K562 (cell line): Measurements from ENCODE around the gene PPP2R1A. TPM values are rescaled to one million over a fixed set of nuclear protein-coding genes. Genes with fewer than 3 reads are reported as not detected.

ENCODE experiments used
- ARID3B ChIP-seq: fragments of 250-450 bp; sonication (Bioruptor Pico); IDR thresholded peaks from 2 replicates; pipeline ENCODE4 v1.4.0; 2020; ENCODE audit warnings: borderline replicate concordance
- BMI1 ChIP-seq: fragments of 150-350 bp; IDR thresholded peaks from 2 replicates; pipeline ENCODE4 v1.6.1; 2014; ENCODE audit warnings: low read length
- C11orf30 ChIP-seq: fragments of 450-650 bp; IDR thresholded peaks from 2 replicates; pipeline ENCODE4 v1.6.1; 2016; ENCODE audit warnings: low read depth, mild to moderate bottlenecking
- FOXP1 ChIP-seq: sonication (generic); formaldehyde crosslinking; IDR thresholded peaks from 2 replicates; pipeline ENCODE4 v1.8.0; 2022; ENCODE audit warnings: mild to moderate bottlenecking, missing genetic modification reagents
- GABPB1 ChIP-seq: sonication (generic); formaldehyde crosslinking; IDR thresholded peaks from 2 replicates; pipeline ENCODE4 v1.8.0; 2022; ENCODE audit warnings: mild to moderate bottlenecking, missing genetic modification reagents
- GMEB1 ChIP-seq: fragments of 250-450 bp; sonication (Bioruptor Pico); IDR thresholded peaks from 2 replicates; pipeline ENCODE4 v1.4.0; 2020; ENCODE audit warnings: mild to moderate bottlenecking
- HBP1 ChIP-seq: fragments of 450-650 bp; formaldehyde crosslinking; IDR thresholded peaks from 2 replicates; pipeline ENCODE4 v1.4.0; 2022; ENCODE audit warnings: missing genetic modification characterization
- HMGN3 ChIP-seq: IDR thresholded peaks from 2 replicates; pipeline ENCODE4 v1.6.1; 2011; ENCODE audit warnings: borderline replicate concordance, low read depth, mild to moderate bottlenecking, mixed read lengths, low read length; ENCODE audit not compliant: insufficient read length; ENCODE audit errors: extremely low read depth
- HNRNPK ChIP-seq: fragments of 200-400 bp; formaldehyde crosslinking; IDR thresholded peaks from one replicate; pipeline ENCODE4 v1.6.1; 2018; ENCODE audit warnings: mild to moderate bottlenecking, low read depth, low read length; ENCODE audit not compliant: poor library complexity, severe bottlenecking
- MNT ChIP-seq, 2 experiments: fragments of 450-650 bp; conservative IDR thresholded peaks; 2 replicates each; pipeline ENCODE4 v1.6.1; 2017; ENCODE audit warnings: mild to moderate bottlenecking in 2 of 2, moderate library complexity in 2 of 2
- NFYB ChIP-seq: IDR thresholded peaks from 2 replicates; pipeline ENCODE4 v1.6.1; 2011; ENCODE audit warnings: mild to moderate bottlenecking, moderate library complexity; ENCODE audit not compliant: insufficient read length; ENCODE audit errors: extremely low read depth
- PCBP1 ChIP-seq: fragments of 200-400 bp; formaldehyde crosslinking; IDR thresholded peaks from 2 replicates; pipeline ENCODE4 v1.6.1; 2018; ENCODE audit warnings: mild to moderate bottlenecking, low read depth, low read length; ENCODE audit not compliant: poor library complexity, severe bottlenecking
- POLR2AphosphoS5 ChIP-seq: IDR thresholded peaks from 2 replicates; pipeline ENCODE4 v1.6.1; 2011; ENCODE audit warnings: mild to moderate bottlenecking, low read depth, low read length, moderate library complexity; ENCODE audit not compliant: control insufficient read depth, insufficient read depth
- POLR2G ChIP-seq: fragments of 200-400 bp; formaldehyde crosslinking; IDR thresholded peaks from 2 replicates; pipeline ENCODE4 v1.6.1; 2017; ENCODE audit warnings: low read depth, mild to moderate bottlenecking, antibody characterized with exemption, low read length, moderate library complexity
- SETDB1 ChIP-seq: IDR thresholded peaks from one replicate; pipeline ENCODE4 v1.6.1; 2012; ENCODE audit warnings: low read length, control low read depth, inconsistent platforms
- SMAD1 ChIP-seq: fragments of 150-350 bp; IDR thresholded peaks from 2 replicates; pipeline ENCODE4 v1.6.1; 2014; ENCODE audit warnings: low read length, low read depth; ENCODE audit not compliant: partially characterized antibody
- TBP ChIP-seq: optimal IDR thresholded peaks from 2 replicates; pipeline ENCODE3; 2011; ENCODE audit warnings: low read depth, low read length, improper control_type of control experiment
- ZBTB9 ChIP-seq: fragments of 450-650 bp; formaldehyde crosslinking; IDR thresholded peaks from 2 replicates; pipeline ENCODE4 v1.4.0; 2020; ENCODE audit warnings: mild to moderate bottlenecking, moderate library complexity
- ZKSCAN1 ChIP-seq: fragments of 150-350 bp; IDR thresholded peaks from 2 replicates; pipeline ENCODE4 v1.6.1; 2016; ENCODE audit warnings: low read depth, low read length
- polyA plus RNA-seq, 8 experiments: library from polyadenylated mRNA; depleted of rRNA in 4 of 8; stranded (reverse) in 5 of 8; unstranded in 3 of 8; fragments of >200 nt; fragmentation: Nextera tagmentation in 2 of 8; fragmentation: Illumina TruSeq in 1 of 8; extraction: Ambion mirVana in 2 of 8; extraction: Trizol in 1 of 8; gene quantifications; 2 replicates each; pipeline versions ENCODE4 v1.2.1 to v1.2.3, GENCODE V29; 2011 to 2014; ENCODE audit warnings: inconsistent platforms in 1 of 8, missing spikeins in 1 of 8
- total RNA-seq, 7 experiments: library from RNA; depleted of rRNA in 6 of 7; stranded (reverse); fragments of >200 nt in 6 of 7; fragmentation: Illumina TruSeq in 2 of 7; extraction: Trizol in 2 of 7; gene quantifications; 2 replicates each; pipeline versions ENCODE4 v1.2.1 to v1.2.3, GENCODE V29; 2011 to 2021; ENCODE audit warnings: low replicate concordance in 1 of 7

PPP2R1A gene
- total and polyA plus RNA-seq, 9 of the 15 experiments (the other 6 are each of a cell fraction or from before 2014, with no cell fraction given): 10.1 to 211 (median 70.1) TPM

GRCh38 chr19:52189735-52190486, at the start of gene PPP2R1A (continued):
- TF ChIP-seq ARID3B (peak; percentile 36; the same call in 1 of the 2 replicates), C11orf30 (peak; percentile 65; the same call in 1 of the 2 replicates), HBP1 (CRISPR knock-in tag) (0 out of 2 replicates have a peak, but pooled peaks have one; percentile 23), HMGN3 (peak; percentile 51), FOXP1 (CRISPR knock-in tag) (no peak), SETDB1 (no peak), GMEB1 (peak; percentile 40; the same call in 1 of the 2 replicates), HNRNPK (no peak), POLR2G (peak; percentile 98), ZBTB9 (peak; percentile 91; the same call in 1 of the 2 replicates), GABPB1 (CRISPR knock-in tag) (peak; percentile 95), TBP (peak; percentile 91), ZKSCAN1 (peak; percentile 23; the same call in 1 of the 2 replicates), POLR2AphosphoS5 (peak; percentile 89), MNT (conservative IDR thresholded peaks at IDR 0.05) (peak; percentile 73 to 77), BMI1 (peak; percentile 97), PCBP1 (peak; percentile 66), NFYB (peak; percentile 66), SMAD1 (peak; percentile 84)
